HEK293T (cell line): ENCODE data around the gene POLR2L.

Experiments
- BHLHE40 ChIP-seq: fragments of 450-650 bp; IDR thresholded peaks from 2 replicates; pipeline ENCODE4 v1.6.1; 2016; ENCODE audit warnings: mild to moderate bottlenecking, moderate library complexity, borderline replicate concordance
- FOXM1 ChIP-seq: fragments of 450-650 bp; IDR thresholded peaks from 2 replicates; pipeline ENCODE4 v1.6.1; 2017; ENCODE audit warnings: mild to moderate bottlenecking, borderline replicate concordance
- SUZ12 ChIP-seq: fragments of 450-650 bp; IDR thresholded peaks from 2 replicates; pipeline ENCODE4 v1.6.1; 2016; ENCODE audit warnings: mild to moderate bottlenecking
- TARDBP ChIP-seq: fragments of 450-650 bp; IDR thresholded peaks from 2 replicates; pipeline ENCODE4 v1.6.1; 2016

DNA sequence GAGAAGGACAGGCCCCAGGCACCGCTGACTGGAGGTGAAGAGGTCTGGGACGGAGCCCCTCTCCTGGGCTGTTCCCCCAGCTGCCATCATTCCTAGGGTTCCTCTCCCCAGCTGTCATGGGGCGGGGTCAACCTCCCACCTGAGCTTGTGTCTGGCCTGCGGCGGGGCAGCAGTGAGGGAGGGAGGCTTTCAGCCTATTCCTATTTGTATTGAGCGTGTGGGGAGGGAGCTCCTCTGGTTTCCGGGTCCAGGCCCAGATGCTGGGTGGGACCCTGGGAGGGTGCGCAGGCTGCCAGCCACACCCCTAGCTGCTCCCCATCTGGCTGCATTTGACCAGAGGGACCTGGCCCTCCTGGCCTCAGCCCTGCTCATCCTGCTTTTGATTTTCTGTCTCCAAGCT, 14.1 kb upstream of the POLR2L start:
- TF ChIP-seq TARDBP = no peak
- no peak for TF ChIP-seq SUZ12
- TF ChIP-seq BHLHE40 = no peak
- no peak for TF ChIP-seq FOXM1
